KOPT-K1 (cell line): ENCODE measurements around the gene GDPD1.
"Not testable (repeated sequence)": the region's sequence is repeated elsewhere in the genome, so short reads cannot be mapped to it uniquely, and the experiment has no call there.

Experiments
- H3K27ac ChIP-seq: fragments of 200-600 bp; sonication (generic); 2 replicates; pipeline ENCODE4 v1.5.1; 2016; ENCODE audit warnings: antibody characterized with exemption, mild to moderate bottlenecking, low read depth, low read length; ENCODE audit not compliant: poor library complexity, severe bottlenecking
- H3K36me3 ChIP-seq: fragments of 200-600 bp; sonication (generic); 2 replicates; pipeline ENCODE4 v1.5.1; 2017; ENCODE audit warnings: antibody characterized with exemption, mild to moderate bottlenecking, low read length, moderate library complexity; ENCODE audit not compliant: insufficient read depth
- H3K9me3 ChIP-seq: fragments of 200-600 bp; sonication (generic); 2 replicates; pipeline ENCODE4 v1.5.1; 2017; ENCODE audit warnings: antibody characterized with exemption, low read length, mild to moderate bottlenecking; ENCODE audit not compliant: insufficient read depth, poor library complexity, severe bottlenecking

GDPD1 gene

GRCh38 chr17:59219992-59220327 is 351 bp upstream of the GDPD1 start:
- Histone ChIP-seq H3K9me3 (no peaks in the 10 kb centered on the region), H3K27ac (peak overlapping the region; percentile 54), H3K36me3 (peaks cover 5% of the 10 kb centered on the region)

GRCh38 chr17:59221159-59221847 is 992 bp downstream of the GDPD1 start:
- Histone ChIP-seq H3K9me3 (no peaks in the 10 kb centered on the region), H3K36me3 (no peaks in the 10 kb centered on the region), H3K27ac (peak overlapping the region; percentile 54)

DNA sequence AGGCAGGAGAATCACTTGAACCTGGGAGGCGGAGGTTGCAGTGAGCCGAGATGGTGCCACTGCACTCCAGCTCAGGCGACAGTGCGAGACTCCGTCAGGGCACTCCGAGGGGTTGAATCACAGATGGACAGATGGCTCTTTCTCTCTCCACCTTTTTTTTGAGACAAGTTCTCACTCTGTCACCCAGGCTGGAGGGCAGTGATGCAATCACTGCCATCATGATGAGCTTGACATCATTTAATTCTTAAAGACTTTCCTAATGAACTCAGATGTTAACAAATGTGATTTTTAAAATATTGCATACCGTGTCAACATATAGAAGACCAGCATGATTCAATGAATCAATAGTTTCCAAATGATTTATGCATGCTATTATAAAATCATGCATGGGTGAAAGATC is 3.5 kb downstream of the GDPD1 start:
- H3K27ac ChIP-seq = no peak overlapping the region

GRCh38 chr17:59228588-59228987 is 8.3 kb downstream of the GDPD1 start:
- H3K27ac ChIP-seq, H3K9me3 ChIP-seq, H3K36me3 ChIP-seq: not testable (repeated sequence)

More for the DNA sequence above, 3.5 kb downstream of the GDPD1 start:
- Histone ChIP-seq H3K36me3 (no peaks in the 10 kb centered on the region), H3K9me3 (no peaks in the 10 kb centered on the region)

GRCh38 chr17:59230764-59231163 is 10.5 kb downstream of the GDPD1 start:
- Histone ChIP-seq H3K36me3 (no peaks in the 10 kb centered on the region), H3K27ac (no peak overlapping the region), H3K9me3 (no peaks in the 10 kb centered on the region)

- no peak overlapping the region for H3K27ac ChIP-seq
These were observed 14.3 kb downstream of the GDPD1 start for GRCh38 chr17:59234631-59235030.

GRCh38 chr17:59238906-59239305 is 18.6 kb downstream of the GDPD1 start:
- no peaks in the 10 kb centered on the region for H3K9me3 ChIP-seq
- no peaks in the 10 kb centered on the region for H3K36me3 ChIP-seq
- H3K27ac ChIP-seq = no peak overlapping the region

More at GRCh38 chr17:59234631-59235030, 14.3 kb downstream of the GDPD1 start:
- Histone ChIP-seq H3K9me3 (no peaks in the 10 kb centered on the region), H3K36me3 (no peaks in the 10 kb centered on the region)

DNA sequence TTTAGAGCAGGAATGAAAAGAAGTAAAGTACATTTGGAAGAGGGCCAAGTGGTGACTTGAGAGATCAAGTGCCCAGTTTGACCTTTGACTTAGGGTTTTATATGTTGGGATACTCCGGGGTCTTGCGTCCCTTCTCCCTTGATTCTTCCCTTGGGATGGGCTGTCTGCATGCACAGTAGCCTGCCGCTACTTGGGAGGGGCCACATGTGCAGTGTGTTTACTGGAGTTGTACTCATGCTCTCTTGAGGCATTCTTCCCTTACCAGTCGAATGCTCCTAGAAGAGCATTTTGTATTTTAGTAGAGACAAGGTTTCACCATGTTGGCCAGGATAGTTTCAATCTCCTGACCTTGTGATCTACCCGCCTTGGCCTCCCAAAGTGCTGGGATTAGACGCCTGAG is 23.8 kb downstream of the GDPD1 start:
- H3K27ac ChIP-seq = no peak overlapping the region
- no peaks in the 10 kb centered on the region for H3K9me3 ChIP-seq
- no peaks in the 10 kb centered on the region for H3K36me3 ChIP-seq

- H3K27ac ChIP-seq = no peak overlapping the region
These were observed 34.4 kb downstream of the GDPD1 start for GRCh38 chr17:59254742-59255141.

GRCh38 chr17:59257101-59257500 is 36.8 kb downstream of the GDPD1 start:
- no peaks in the 10 kb centered on the region for H3K9me3 ChIP-seq
- H3K36me3 ChIP-seq = no peaks in the 10 kb centered on the region
- no peak overlapping the region for H3K27ac ChIP-seq

More at GRCh38 chr17:59254742-59255141, 34.4 kb downstream of the GDPD1 start:
- H3K9me3 ChIP-seq = no peaks in the 10 kb centered on the region
- H3K36me3 ChIP-seq = no peaks in the 10 kb centered on the region

DNA sequence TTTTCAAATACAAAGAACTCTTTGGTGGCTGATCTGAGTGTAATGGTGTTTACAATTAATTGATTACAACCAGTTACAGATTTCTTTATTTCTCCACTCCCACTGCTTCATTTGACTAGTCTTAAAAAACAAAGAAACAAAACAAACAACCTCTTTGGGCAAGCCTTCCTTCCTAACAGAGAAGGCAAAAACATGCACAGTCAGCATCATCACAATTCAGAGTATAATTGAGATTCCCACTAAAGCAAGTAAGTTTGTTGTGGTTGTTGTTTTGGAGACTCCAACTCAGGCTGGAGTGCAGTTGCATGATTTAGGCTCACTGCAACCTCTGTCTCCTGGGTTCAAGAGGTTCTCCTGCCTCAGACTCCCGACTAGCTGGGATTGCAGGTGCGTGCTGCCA is 40.4 kb downstream of the GDPD1 start:
- H3K27ac ChIP-seq = no peak overlapping the region
- no peaks in the 10 kb centered on the region for H3K9me3 ChIP-seq

GRCh38 chr17:59266745-59267144 is 46.4 kb downstream of the GDPD1 start:
- Histone ChIP-seq H3K9me3 (no peaks in the 10 kb centered on the region), H3K27ac (no peak overlapping the region)

More for the DNA sequence above, 40.4 kb downstream of the GDPD1 start:
- no peaks in the 10 kb centered on the region for H3K36me3 ChIP-seq

GRCh38 chr17:59267776-59268175 is 47.5 kb downstream of the GDPD1 start:
- no peaks in the 10 kb centered on the region for H3K36me3 ChIP-seq
- H3K27ac ChIP-seq = no peak overlapping the region
- H3K9me3 ChIP-seq = no peaks in the 10 kb centered on the region

More at GRCh38 chr17:59266745-59267144, 46.4 kb downstream of the GDPD1 start:
- H3K36me3 ChIP-seq = no peaks in the 10 kb centered on the region

GRCh38 chr17:59275618-59276017 is 55.3 kb downstream of the GDPD1 start:
- H3K27ac ChIP-seq = no peak overlapping the region
- no peaks in the 10 kb centered on the region for H3K36me3 ChIP-seq
- H3K9me3 ChIP-seq = no peaks in the 10 kb centered on the region

GRCh38 chr17:59277031-59277430 is 56.7 kb downstream of the GDPD1 start:
- Histone ChIP-seq H3K27ac (no peak overlapping the region), H3K36me3 (no peaks in the 10 kb centered on the region), H3K9me3 (no peaks in the 10 kb centered on the region)

GRCh38 chr17:59278406-59278805 is 58.1 kb downstream of the GDPD1 start:
- H3K9me3 ChIP-seq = no peaks in the 10 kb centered on the region
- no peak overlapping the region for H3K27ac ChIP-seq
- no peaks in the 10 kb centered on the region for H3K36me3 ChIP-seq
